ENCODE measurements around the gene TUBA8.
"Not testable (repeated sequence)": the region's sequence is repeated elsewhere in the genome, so short reads cannot be mapped to it uniquely, and the experiment has no call there.

DNA sequence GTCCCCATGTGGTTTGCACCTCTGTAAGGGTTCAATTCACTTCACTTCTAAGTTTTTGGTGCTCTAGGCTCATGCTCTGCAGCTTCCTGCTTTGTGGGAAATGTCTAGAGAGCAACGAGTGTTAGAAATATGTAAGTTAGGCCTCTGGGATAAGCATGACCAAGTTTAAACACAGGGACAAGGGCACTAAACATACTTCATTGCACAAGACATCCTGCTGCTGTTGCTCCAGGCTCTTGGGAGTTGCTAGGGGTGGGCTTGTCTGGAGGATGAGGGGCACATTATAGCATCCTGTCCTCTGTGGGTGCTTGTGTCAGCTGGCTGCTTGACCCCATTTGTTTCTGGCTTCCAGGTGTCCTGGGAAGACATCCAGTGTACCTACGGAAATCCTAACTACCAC lies 62.8 kb downstream of the TUBA8 start:
- not testable (repeated sequence) for TF ChIP-seq CTCF (conservative IDR thresholded peaks at IDR 0.05 in 1 of 2, IDR thresholded peaks at IDR 0.05 in 1 of 2; ENCODE audit: low read depth in 1 of 2, low read length in 2 of 2); EZH2 (IDR thresholded peaks at IDR 0.05; ENCODE audit: low read length, missing control alignments)

All from fibroblast of lung (primary cell).